Right lung (tissue), 5 donors: ENCODE data around the gene APOBEC4. TPM values are rescaled to one million over a fixed set of nuclear protein-coding genes. Genes with fewer than 3 reads are reported as not detected.

Source experiments
- DNase-seq, 2 donors: peaks; one replicate each; pipeline ENCODE4 v3.0.0-alpha.2; 2013
- polyA plus RNA-seq, 5 donors: library from polyadenylated mRNA; unstranded; fragments of 120-200 nt; gene quantifications; one replicate each; pipeline versions ENCODE4 v1.2.1 to v1.2.3, GENCODE V29; 2013; ENCODE audit warnings: inconsistent platforms in 1 of 5, low replicate concordance in 1 of 5; ENCODE audit not compliant: insufficient read length in 5 of 5, insufficient read depth in 1 of 5

The APOBEC4 gene
- polyA plus RNA-seq, 5 donors = 0.50 to 2.6 (median 1.3) TPM

GRCh38 chr1:183675381-183675780 is 22.3 kb upstream of the APOBEC4 start:
- DNase-seq = no peak

- DNase-seq = no peak
These were observed 21.8 kb upstream of the APOBEC4 start for GRCh38 chr1:183674886-183675285.

- no peak for DNase-seq
These were observed 21.2 kb upstream of the APOBEC4 start for GRCh38 chr1:183674339-183674738.

GRCh38 chr1:183673605-183674323 is 20.6 kb upstream of the APOBEC4 start:
- no peak for DNase-seq

GRCh38 chr1:183670169-183670568 is 17.1 kb upstream of the APOBEC4 start:
- no peak for DNase-seq

GRCh38 chr1:183656355-183656754 is 3.2 kb upstream of the APOBEC4 start:
- DNase-seq = no peak

- DNase-seq = peak; percentile 74 to 85
These were observed 2.5 kb upstream of the APOBEC4 start for GRCh38 chr1:183655562-183656075.

GRCh38 chr1:183654706-183655105 is 1.6 kb upstream of the APOBEC4 start:
- DNase-seq = no peak

- DNase-seq = no peak
These were observed 848 bp upstream of the APOBEC4 start for GRCh38 chr1:183653876-183654451.

GRCh38 chr1:183653462-183653794 is 312 bp upstream of the APOBEC4 start:
- DNase-seq = no peak

- no peak for DNase-seq
These were observed 1.0 kb downstream of the APOBEC4 start for GRCh38 chr1:183652107-183652506.

GRCh38 chr1:183651612-183652011 is 1.5 kb downstream of the APOBEC4 start:
- DNase-seq = no peak

GRCh38 chr1:183648042-183648441 is 5.1 kb downstream of the APOBEC4 start:
- no peak for DNase-seq

- no peak for DNase-seq
These were observed 6.3 kb downstream of the APOBEC4 start for GRCh38 chr1:183646776-183647175.

- no peak for DNase-seq
These were observed 7.6 kb downstream of the APOBEC4 start for GRCh38 chr1:183645531-183645930.

- DNase-seq = no peak
These were observed 10.9 kb downstream of the APOBEC4 start for GRCh38 chr1:183642166-183642565.

GRCh38 chr1:183640193-183640592 is 12.9 kb downstream of the APOBEC4 start:
- no peak for DNase-seq

GRCh38 chr1:183638649-183639387 is 14.3 kb downstream of the APOBEC4 start:
- DNase-seq = no peak

- DNase-seq = no peak
These were observed 16.3 kb downstream of the APOBEC4 start for GRCh38 chr1:183636783-183637182.

- no peak for DNase-seq
These were observed 16.8 kb downstream of the APOBEC4 start for GRCh38 chr1:183636334-183636682.

- peak; percentile 97 to 98 for DNase-seq
These were observed 17.3 kb downstream of the APOBEC4 start, which contains the start of gene ARPC5 for GRCh38 chr1:183635606-183636333. Gene ARPC5, minus strand, starts transcription at chr1:183635783. Its CDS starts 124 bp downstream, at chr1:183635659.

- DNase-seq = no peak
These were observed 18.0 kb downstream of the APOBEC4 start for GRCh38 chr1:183635099-183635605.
